ENCODE results near the gene CAMP.
A peak's percentile ranks its signal among the peaks of the same experiment; 100 is the strongest.
"Not testable (repeated sequence)": the region's sequence is repeated elsewhere in the genome, so short reads cannot be mapped to it uniquely, and the experiment has no call there.

CAMP gene, protein sequence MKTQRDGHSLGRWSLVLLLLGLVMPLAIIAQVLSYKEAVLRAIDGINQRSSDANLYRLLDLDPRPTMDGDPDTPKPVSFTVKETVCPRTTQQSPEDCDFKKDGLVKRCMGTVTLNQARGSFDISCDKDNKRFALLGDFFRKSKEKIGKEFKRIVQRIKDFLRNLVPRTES

DNA sequence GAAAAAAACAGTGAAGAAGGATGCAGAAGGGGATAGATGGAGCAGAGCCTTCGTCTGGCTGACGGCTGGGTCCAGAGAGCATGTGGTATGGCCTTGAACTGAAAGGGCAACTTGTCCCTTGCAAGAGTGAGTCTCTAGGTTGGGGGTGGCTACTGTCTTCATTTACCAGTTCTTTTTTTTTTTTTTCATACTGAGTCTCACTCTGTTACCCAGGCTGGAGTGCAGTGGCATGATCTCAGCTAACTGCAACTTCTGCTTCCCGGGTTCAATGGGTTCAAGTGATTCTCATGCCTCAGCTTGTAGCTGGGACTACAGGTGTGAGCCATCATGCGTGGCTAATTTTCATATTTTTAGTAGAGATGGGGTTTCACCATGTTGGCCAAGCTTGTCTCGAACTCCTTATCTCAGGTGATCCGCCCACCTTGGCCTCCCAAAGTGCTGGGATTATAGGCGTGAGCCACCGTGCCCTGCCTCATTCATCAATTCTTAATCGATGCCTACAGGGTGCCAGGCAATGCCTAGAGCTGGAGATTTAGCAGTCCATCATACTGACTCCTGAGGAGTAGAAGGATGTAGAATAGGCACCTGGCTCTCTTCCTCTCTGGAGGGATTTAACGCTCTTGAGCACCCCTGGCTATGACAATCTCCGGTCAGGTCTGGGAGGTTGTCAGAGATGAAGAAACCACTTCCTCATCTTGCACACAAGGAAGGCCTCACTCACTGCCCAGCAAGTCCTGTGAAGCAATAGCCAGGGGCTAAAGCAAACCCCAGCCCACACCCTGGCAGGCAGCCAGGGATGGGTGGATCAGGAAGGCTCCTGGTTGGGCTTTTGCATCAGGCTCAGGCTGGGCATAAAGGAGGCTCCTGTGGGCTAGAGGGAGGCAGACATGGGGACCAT lies at the start of gene CAMP:
CAMP (plus strand) TSS at position 880 of the 898 bp plus-strand sequence; CDS start at position 897, 17 bp downstream.
- peak; percentile 39 for DNase-seq (ENCODE audit: low spot score)

DNA sequence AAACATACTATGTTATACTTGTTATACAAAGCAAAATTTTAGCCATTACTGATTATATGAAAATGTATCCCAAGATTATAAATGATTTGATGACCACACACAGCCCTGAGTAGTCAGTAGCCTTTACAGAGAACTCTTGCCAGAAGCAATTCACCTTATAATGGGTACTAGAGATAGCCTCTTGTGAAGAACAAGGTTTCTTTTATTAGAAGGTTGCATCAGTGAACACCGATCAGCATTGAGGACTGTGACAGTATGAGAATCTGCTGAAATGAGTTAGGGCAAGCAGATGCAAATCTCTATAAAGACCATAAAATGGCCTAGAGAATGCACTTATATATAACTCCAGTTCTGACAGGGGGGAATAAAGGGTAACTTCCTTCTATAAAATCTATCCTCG lies 45.2 kb upstream of the CAMP start:
- DNase-seq (ENCODE audit: low spot score) = no peak

DNA sequence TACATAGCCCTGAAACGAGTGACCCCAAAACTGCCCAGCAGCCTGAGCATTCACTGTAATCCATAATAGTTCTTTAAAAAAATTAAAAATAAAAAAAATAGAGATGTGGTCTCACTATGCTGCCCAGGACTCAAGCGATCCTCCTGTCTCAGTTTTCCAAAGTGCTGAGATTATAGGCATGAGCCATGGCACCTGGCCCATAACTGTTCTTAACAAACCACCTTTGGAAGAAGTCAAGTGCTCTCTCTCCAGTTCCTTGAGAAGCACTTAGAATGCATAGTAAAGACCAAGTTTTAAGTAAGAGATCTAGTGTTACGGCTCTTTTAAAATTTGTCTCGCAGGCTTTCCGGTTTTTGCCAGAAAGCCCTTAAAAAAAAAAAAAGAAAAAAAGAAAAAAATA lies 43.3 kb upstream of the CAMP start:
- DNase-seq (ENCODE audit: low spot score) = no peak

DNA sequence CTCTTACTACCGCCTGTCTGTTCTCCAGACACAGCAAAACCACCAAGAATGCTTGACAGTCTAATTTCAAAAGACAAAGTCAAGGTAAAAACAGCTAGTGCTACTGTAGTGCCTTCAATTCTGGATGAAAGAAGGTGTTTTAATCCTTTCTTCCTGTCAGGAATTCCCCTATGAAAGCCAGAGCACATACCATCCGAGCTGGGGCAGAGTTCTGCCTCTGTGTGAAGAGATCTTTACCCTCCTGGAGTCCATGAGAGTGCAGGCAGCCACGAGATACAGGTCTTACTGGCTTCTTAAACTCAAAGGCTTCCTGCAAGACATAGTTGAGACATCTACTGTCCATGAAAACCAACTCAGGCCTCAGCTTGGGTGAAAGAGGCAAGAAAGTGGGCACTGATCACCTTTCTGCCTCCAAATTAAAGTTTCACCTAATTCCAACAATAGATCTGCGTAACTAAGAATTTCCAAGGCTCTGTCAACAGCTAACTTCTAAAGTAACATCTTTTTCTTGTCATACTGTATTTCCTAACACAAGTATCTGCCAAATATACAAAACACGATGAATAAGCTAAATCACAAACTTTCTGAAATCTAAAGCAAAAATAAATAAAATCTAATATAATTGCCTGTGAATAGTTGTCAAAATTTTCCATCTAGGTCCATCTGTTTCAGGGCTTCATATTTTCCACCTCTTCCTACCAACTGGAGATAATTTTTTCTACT lies 42.6 kb upstream of the CAMP start:
- DNase-seq (ENCODE audit: low spot score) = no peak

DNA sequence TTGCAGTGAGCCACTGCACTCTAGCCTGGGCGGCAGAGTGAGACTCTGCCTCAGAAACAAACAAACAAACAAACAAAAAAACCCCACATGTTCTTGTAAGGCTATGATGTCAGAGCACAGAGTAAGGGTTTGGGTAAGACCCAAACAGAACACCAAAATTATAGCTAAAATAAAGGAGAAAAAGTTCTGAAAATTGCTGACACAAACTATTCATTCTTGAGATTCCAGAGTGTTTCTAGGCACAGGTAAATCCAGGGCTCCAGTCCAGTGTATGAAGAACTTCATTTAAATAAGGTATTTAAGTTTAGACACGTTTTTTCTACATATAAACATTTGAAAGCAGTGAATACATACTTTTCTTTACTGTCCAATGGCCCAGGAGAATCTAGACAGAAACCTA lies 39.0 kb upstream of the CAMP start:
- DNase-seq (ENCODE audit: low spot score) = no peak

DNA sequence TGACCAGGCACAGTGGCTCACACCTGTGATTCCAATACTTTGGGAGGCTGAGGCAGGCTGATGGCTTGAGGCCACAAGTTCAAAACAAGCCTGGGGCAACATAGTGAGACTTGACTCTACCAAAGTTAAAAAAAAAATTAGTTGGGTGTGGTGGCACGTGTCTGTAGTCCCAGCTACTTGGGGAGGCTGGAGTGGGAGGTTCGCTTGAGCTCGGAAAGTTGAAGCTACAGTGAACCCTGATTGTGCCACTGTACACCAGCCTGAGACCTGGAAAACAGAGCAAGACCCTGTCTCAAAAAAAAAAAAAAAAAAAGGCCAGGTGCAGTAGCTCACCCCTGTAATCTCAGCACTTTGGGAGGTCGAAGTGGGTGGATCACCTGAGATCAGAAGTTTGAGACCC lies 38.2 kb upstream of the CAMP start:
- DNase-seq (ENCODE audit: low spot score) = no peak

DNA sequence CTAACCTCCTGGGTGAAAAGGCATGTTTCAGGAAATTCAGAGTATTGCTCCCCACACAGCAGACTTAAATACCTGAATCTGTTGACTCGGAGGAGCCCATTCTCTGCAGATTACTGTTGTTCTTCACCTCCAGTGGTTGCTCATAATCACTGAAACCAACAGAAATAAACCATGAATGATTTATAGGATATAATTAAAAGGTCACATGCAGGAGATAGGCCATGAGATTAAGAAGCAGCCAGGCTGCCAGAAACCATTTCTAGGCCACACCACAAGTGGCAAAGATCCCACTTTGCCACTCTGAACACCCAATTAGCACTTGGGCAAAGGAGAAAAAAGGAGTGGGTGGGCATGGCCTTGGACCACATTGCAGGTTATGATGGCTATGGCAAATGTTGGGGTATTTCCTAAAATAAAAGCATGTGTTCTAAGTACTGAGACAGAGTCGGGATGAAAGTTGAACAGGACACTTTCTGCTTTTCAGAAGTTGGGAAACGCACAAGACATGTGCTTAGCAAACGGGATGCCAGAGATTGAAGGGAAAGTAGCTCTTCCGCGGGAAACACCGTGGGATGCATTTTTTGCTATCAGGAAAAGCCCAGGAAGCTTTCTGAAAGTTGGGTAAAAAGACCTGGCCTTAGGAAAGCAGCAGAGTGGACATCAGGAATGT lies 36.5 kb upstream of the CAMP start:
- no peak for DNase-seq (ENCODE audit: low spot score)

DNA sequence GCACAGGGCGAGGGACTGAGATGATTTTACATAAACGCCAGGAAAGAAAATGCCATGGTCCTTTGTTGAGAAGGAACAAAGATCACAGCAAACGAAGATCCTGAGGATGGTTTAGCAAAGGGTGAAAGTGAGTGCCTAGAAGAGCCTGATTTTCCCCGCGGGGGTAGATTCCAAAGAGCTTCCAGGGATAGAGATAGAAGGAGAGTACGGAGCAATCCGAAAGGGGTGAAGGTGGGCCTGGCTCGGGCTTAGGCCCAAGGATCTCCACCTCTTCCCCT lies 36.1 kb upstream of the CAMP start:
- no peak for DNase-seq (ENCODE audit: low spot score)

DNA sequence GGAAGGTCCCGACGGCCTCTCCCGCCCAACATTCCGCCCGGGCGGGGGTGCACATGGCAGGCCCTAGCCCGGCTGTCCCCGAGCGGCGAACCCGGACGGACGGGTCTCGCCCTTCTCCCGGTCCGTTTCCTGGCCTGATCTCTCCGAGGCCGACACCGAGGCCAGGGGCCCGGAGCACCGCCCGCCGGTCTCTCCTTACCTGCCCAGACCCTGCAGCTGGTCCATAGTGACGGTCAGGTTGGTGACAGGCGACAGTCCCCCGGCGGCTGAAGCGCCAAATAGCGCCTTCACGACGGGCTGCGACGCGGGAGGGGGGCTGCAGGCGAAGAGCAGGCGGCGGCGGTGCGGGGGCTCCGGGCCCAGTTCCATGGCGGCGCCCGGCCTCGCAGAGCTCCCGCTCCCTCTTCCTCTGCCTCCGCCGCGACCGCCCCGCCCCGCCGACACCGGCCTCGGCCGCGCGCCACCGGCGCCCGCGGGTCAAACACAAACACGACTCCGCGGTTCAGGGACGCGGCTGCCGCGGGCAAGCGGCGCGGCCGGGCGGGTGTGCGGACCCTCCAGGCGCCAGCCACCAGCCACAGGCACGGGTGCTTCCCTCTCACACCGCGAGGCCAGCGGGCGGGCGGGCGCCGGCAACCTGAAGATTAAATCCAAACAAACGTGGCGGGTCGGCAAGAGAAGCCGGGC lies 35.6 kb upstream of the CAMP start:
- DNase-seq (ENCODE audit: low spot score) = peak; percentile 26

DNA sequence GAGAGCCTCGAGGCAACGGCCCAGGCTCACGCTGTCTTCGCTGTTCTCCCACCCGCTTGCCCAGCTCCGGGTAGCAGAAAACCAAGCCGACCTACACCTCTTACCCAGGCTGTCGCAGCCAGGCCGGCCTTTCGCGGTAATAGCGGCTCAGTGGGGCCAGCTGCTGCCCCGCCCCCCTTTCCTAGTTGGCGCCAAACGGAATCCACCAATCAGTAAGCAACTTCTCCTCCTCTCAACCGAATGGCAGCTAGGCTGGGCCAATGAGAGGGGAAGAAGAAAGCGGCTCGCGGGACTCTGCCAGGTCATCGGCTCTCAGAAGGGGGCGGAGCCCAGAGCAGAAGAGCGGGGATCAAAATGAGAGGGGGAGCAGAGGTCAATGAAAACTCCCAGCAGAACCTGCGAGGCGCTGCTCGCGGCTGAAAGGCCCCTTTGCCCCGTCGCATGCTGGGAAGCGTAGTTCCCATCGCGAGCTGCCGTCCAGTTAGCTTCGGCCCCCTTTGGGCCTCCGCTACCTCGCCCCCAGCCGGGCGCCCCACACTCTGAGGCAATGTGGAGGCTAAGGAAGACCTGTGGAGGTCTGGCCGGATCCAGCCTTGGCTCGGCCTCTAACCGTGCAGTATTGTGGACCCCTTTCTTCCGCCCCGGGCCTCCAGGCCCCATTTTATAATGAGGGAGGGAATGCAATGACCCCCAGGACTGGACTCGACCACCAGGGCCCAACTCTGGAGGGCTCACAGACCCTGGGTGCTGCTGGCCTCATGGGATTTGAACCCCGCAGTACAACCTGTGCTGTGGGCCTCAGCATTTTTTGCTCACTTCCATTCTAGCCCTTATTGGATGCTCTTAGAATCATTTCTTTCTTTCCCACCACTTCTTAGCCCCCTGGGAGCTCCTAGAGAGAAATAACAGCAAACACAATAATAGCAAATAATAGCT lies 34.8 kb upstream of the CAMP start, which contains the start of gene CDC25A:
CDC25A (minus strand) TSS at position 152 of the 936 bp plus-strand sequence. CDS start 470 bp downstream, outside the sequence.
- DNase-seq (ENCODE audit: low spot score) = peak; percentile 97

DNA sequence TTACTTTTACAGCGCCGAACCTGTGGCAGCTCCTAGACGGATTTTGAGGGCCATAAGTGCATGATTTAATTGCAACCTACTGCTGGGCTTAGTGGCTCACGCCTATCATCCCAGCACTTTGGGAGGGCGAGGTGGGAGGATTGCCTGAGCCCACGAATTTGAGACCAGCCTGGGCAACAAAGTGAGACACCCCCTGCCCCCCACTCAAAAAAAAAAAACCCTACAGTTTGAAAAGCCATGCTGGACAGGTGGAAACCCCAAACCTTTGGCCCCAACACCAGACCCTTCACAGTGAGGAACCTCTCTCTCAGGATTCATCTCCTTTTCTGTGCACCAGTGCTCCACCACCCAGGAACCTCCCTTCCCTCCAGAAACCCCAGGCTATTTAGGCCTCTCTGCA lies 34.0 kb upstream of the CAMP start:
- no peak for DNase-seq (ENCODE audit: low spot score)

DNA sequence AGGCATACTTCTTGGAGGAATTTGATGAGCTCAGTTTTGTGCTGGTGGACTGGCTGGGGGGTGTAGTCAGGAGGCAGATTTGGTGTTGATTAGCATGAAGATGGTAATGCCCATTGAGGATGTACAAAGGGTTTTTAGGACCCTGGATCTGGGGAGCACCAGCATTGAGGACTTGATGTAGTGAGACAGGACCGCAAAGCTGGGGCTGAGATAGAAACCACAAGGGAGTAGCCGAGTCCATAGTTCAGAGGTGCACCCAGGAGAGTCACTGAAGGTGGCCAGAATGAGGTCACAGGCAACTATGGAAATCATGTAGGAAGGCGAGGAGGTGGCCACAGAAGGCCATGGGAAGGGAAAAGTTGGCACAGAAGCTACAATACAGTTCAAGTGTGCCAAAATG lies 32.4 kb upstream of the CAMP start:
- DNase-seq (ENCODE audit: low spot score) = no peak

DNA sequence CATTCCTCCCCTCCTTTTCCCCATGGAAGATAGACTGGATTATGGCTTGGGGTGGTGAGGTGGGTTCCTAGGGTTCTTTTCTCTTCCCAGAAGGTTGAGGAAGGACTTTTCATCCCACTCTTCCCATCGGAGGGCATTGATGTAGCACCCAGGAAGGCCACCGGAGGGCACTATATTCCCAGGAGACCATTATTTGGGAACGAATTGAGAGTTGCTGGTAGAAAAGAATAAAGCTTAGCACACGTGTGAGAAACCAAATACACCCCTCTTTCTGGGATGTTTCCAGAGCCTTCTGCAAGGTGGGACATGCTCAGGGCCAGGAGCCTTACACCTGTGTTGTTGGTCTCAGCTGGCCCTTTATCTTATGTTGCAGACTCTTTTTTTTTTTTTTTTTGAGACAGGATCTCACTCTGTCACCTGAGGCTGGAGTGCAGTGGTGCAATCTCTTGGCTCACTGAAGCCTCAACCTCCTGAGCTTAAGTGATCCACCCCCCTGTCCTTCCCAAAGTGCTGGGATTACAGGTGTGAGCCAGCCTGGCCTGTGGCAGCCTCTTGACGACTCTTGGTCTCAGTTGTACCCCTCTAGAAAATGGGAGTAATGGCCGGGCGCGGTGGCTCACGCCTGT lies 28.7 kb upstream of the CAMP start:
- DNase-seq (ENCODE audit: low spot score) = peak; percentile 35

DNA sequence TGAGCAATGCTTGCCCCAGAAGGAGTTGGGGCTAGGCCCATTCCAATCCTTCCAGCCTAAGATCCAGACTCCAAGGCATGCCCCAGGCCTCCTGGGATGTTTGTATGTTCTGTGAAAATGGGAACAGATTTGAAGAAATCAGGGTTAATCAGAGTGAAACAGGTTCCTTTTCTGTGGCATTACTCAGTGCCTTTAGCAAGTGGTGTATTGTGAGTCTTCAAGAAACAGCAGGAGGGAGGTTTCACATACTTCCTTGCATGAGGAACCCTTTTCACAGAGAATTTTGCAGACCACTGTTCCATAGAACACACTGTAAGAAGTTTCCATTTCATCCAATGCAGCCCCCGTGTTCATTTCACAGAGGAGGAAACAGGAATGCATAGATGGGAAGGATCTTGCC lies 26.7 kb upstream of the CAMP start:
- DNase-seq (ENCODE audit: low spot score) = no peak

DNA sequence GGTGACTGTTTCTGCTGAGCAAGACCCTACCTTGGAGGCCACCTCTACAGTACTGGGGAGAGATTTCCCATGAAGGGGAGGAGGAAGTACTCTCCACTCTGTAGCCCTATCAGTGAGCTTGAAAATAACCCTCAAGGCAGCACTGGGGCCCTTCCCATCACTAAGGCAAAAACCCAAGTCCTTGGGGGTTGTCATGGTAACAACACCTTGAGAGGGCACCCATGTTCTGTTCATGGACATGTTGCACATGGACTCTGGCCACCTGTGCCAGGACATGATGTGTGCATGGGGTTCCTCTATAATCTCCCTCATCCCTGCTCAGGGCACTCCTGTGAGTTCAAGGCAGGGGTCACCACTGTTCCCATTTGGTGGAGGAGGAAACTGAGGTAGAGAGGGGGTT lies 24.2 kb upstream of the CAMP start:
- no peak for DNase-seq (ENCODE audit: low spot score)

DNA sequence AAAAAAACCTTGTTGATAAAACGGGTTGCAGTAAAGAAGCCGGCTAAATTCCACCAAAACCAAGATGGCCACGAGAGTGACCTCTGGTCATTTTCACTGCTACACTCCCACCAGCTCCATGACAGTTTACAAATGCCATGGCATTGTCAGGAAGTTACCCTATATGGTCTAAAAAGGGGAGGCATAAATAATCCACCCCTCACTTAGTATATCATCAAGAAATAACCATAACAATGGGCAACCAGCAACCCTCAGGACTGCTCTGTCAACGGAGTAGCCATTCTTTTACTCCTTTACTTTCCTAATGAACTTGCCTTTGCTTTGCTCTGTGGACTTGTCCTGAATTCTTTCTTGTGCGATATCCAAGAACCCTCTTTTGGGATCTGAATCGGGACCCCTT lies 20.7 kb upstream of the CAMP start:
- no peak for DNase-seq (ENCODE audit: low spot score)

DNA sequence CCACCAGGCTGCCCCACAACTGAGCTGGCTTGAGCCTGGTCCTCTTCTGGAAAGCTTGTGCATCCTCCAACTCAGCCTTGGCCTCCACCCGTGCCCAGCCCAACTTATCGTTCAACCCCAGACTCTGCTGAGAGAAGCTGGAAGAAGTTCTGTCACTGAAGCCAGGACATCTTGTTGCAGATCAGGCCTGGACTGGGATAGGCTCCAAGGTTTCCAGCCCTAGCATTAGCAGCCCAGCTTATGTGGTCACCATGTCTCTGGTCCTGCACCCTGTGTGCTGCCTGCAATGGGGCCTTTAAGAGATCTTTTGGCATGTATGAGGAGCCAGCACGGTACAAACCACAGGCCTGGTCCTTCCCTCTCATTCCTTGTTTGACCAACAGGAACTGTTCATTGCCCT lies 15.2 kb upstream of the CAMP start:
- DNase-seq (ENCODE audit: low spot score) = no peak

DNA sequence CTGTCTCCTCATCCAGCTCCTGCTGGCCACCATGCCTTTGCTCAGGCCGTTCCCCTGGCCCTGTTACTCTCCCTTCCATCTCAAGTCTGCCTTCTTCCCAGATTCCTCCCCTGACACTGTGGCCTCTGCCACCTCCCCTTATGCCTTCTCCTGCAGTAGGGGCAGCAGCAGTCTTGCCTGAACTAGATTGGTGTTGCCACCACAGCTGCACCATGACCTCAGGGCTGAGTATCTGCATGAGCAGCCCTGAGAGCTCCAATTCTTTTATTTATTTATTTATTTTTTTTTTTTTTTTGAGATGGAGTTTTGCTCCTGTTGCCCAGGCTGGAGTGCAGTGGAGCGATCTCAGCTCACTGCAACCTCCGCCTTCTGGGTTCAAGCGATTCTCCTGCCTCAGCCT lies 13.8 kb upstream of the CAMP start:
- DNase-seq (ENCODE audit: low spot score) = no peak

DNA sequence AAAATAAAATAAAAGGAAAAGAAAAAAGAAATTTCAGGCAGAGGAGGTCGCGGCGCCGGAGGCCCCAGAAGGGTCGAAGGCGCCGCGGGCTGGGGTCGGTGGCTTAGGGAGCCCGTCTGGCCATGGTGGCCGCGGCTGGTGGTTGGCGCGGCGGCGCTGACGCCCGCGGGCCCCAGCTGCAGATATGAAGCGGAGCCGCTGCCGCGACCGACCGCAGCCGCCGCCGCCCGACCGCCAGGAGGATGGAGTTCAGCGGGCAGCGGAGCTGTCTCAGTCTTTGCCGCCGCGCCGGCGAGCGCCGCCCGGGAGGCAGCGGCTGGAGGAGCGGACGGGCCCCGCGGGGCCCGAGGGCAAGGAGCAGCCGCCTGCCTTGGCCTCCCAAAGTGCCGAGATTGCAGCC lies 12.8 kb upstream of the CAMP start:
- not testable (repeated sequence) for DNase-seq (ENCODE audit: low spot score)

DNA sequence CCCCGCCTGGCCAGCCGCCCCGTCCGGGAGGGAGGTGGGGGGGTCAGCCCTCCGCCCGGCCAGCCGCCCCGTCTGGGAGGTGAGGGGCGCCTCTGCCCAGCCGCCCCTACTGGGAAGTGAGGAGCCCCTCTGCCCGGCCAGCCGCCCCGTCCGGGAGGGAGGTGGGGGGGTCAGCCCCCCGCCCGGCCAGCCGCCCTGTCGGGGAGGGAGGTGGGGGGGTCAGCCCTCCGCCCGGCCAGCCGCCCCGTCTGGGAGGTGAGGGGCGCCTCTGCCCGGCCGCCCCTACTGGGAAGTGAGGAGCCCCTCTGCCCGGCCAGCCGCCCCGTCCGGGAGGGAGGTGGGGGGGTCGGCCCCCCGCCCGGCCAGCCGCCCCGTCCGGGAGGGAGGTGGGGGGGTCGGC lies 11.5 kb upstream of the CAMP start:
- not testable (repeated sequence) for DNase-seq (ENCODE audit: low spot score)

Measured in NAMALWA (cell line).